HCT116 (cell line): Measurements from ENCODE around the gene SLC26A2. TPM values are rescaled to one million over a fixed set of nuclear protein-coding genes. Genes with fewer than 3 reads are reported as not detected.

ENCODE experiments used
- ATAC-seq: fragments of 200-7000 bp; cut with Tn5 transposase; 2 replicates; pipeline ENCODE4 v1.9.1; 2020; ENCODE audit warnings: mild to moderate bottlenecking, moderate library complexity
- BruUV-seq: library from RNA; stranded (reverse); fragments of 400-500 nt; replicated peaks from 2 replicates; lab custom pipeline; 2021; lab: Mats Ljungman, UMichigan
- CTCF ChIA-PET: fragments of 300-600 bp; sonication (Branson Sonifier 250); formaldehyde crosslinking; loops from one replicate; lab custom pipeline; 2021; ENCODE audit warnings: antibody characterized with exemption; lab: Charles Lee
- POLR2A ChIA-PET: fragments of 300-600, 350-600 bp; sonication (Branson Sonifier 250); formaldehyde crosslinking; loops from one replicate; lab custom pipeline; 2021; ENCODE audit warnings: antibody characterized with exemption; lab: Charles Lee
- RAD21 ChIA-PET, 2 experiments: fragments of 300-600 bp; sonication (Branson Sonifier 250); formaldehyde crosslinking; loops; one replicate each; lab custom pipeline; 2023; ENCODE audit warnings: low total read pairs in 2 of 2; ENCODE audit not compliant: uncharacterized antibody in 2 of 2, unreplicated experiment in 2 of 2, low non-redundant PET in 1 of 2; lab: Charles Lee
- DNase-seq: peaks from one replicate; pipeline ENCODE4 v3.0.0-alpha.2; 2010; ENCODE audit warnings: low read depth, low spot score
- H2AFZ ChIP-seq: fragments of 200-600 bp; shearing (Covaris generic), sonication (generic); 2 replicates; pipeline ENCODE4 v1.6.1; 2017; ENCODE audit warnings: low read depth, mixed run types, mixed read lengths, antibody characterized with exemption, low read length; ENCODE audit not compliant: poor library complexity, severe bottlenecking
- H3K27ac ChIP-seq: 2 replicates; pipeline ENCODE4 v1.5.1; 2012; ENCODE audit warnings: low read depth, low read length
- H3K27me3 ChIP-seq: fragments of 200-600 bp; sonication (generic); 2 replicates; pipeline ENCODE4 v1.6.1; 2016; ENCODE audit warnings: mixed run types, low read length, mixed read lengths; ENCODE audit not compliant: insufficient read depth
- H3K36me3 ChIP-seq, 2 experiments: fragments of 200-500 bp in 1 of 2; fragments of 200-600 bp in 1 of 2; sonication (Bioruptor generic) in 1 of 2; sonication (generic) in 1 of 2; 2 replicates each; pipeline versions ENCODE4 v1.5.1 to v1.6.1; 2014 to 2016; ENCODE audit warnings: low read length in 2 of 2, inconsistent platforms in 1 of 2, mixed read lengths in 1 of 2, mixed run types in 1 of 2; ENCODE audit not compliant: insufficient read depth in 2 of 2, control insufficient read depth in 1 of 2
- H3K4me1 ChIP-seq, 2 experiments: fragments of 200-600 bp in 1 of 2; sonication (generic) in 1 of 2; 2 replicates each; pipeline versions ENCODE4 v1.5.1 to v1.6.1; 2012 to 2017; ENCODE audit warnings: low read length in 2 of 2, inconsistent platforms in 1 of 2, mild to moderate bottlenecking in 1 of 2, mixed read lengths in 1 of 2, mixed run types in 1 of 2, moderate library complexity in 1 of 2; ENCODE audit not compliant: insufficient read depth in 2 of 2, control insufficient read depth in 1 of 2
- H3K4me2 ChIP-seq: fragments of 200-600 bp; sonication (generic); 2 replicates; pipeline ENCODE4 v1.6.1; 2017; ENCODE audit warnings: mixed run types, low read length, mixed read lengths
- H3K4me3 ChIP-seq, 2 experiments: fragments of 200-600 bp in 1 of 2; sonication (generic) in 1 of 2; replicated peaks in 1 of 2; 2 replicates each; pipeline ENCODE4 v1.5.1; 2011 to 2016; ENCODE audit warnings: low read length in 2 of 2, control low read depth in 1 of 2, low read depth in 1 of 2, mild to moderate bottlenecking in 1 of 2, mixed read lengths in 1 of 2, mixed run types in 1 of 2
- H3K79me2 ChIP-seq: fragments of 200-600 bp; sonication (generic); 2 replicates; pipeline ENCODE4 v1.6.1; 2017; ENCODE audit warnings: mild to moderate bottlenecking, mixed run types, low read length, moderate library complexity, mixed read lengths; ENCODE audit not compliant: insufficient read depth
- H3K9ac ChIP-seq: fragments of 200-600 bp; sonication (generic); 2 replicates; pipeline ENCODE4 v1.6.1; 2016; ENCODE audit warnings: low read length, mixed read lengths
- H3K9me2 ChIP-seq: fragments of 200-600 bp; sonication (generic), shearing (Covaris generic); 2 replicates; pipeline ENCODE4 v1.6.1; 2017; ENCODE audit warnings: mixed run types, mild to moderate bottlenecking, moderate library complexity; ENCODE audit not compliant: insufficient read depth
- H3K9me3 ChIP-seq, 2 experiments: fragments of 200-500 bp in 1 of 2; fragments of 200-600 bp in 1 of 2; sonication (Bioruptor generic) in 1 of 2; sonication (generic) in 1 of 2; 2 replicates each; pipeline ENCODE4 v1.6.1; 2014 to 2017; ENCODE audit warnings: low read length in 2 of 2, mixed read lengths in 2 of 2, inconsistent platforms in 1 of 2, low read depth in 1 of 2, mild to moderate bottlenecking in 1 of 2, mixed run types in 1 of 2, moderate library complexity in 1 of 2; ENCODE audit not compliant: control insufficient read depth in 1 of 2, insufficient read depth in 1 of 2
- H4K20me1 ChIP-seq: fragments of 200-600 bp; sonication (generic), shearing (Covaris generic); 2 replicates; pipeline ENCODE4 v1.6.1; 2017; ENCODE audit warnings: mixed run types, mild to moderate bottlenecking, moderate library complexity; ENCODE audit not compliant: insufficient read depth
- ATF3 ChIP-seq: IDR thresholded peaks from 2 replicates; pipeline ENCODE4 v1.6.1; 2012
- CBX3 ChIP-seq: IDR thresholded peaks from 2 replicates; pipeline ENCODE4 v1.6.1; 2012; ENCODE audit warnings: low read depth
- EGR1 ChIP-seq: IDR thresholded peaks from 2 replicates; pipeline ENCODE4 v1.6.1; 2012; ENCODE audit warnings: low read depth
- JUND ChIP-seq: IDR thresholded peaks from 2 replicates; pipeline ENCODE4 v1.6.1; 2012
- POLR2A ChIP-seq: IDR thresholded peaks from 2 replicates; pipeline ENCODE4 v1.7.0; 2011; ENCODE audit warnings: borderline replicate concordance; ENCODE audit not compliant: insufficient read depth, insufficient read length; ENCODE audit errors: extremely low read depth
- POLR2AphosphoS5 ChIP-seq: IDR thresholded peaks from 2 replicates; pipeline ENCODE4 v1.6.1; 2011; ENCODE audit warnings: mild to moderate bottlenecking, low read depth, low read length, moderate library complexity
- RAD21 ChIP-seq: IDR thresholded peaks from 2 replicates; pipeline ENCODE4 v1.6.1; 2012; ENCODE audit warnings: low read depth, mild to moderate bottlenecking
- SIN3A ChIP-seq: IDR thresholded peaks from 2 replicates; pipeline ENCODE4 v1.6.1; 2012; ENCODE audit warnings: low read depth
- ZBTB33 ChIP-seq: IDR thresholded peaks from 2 replicates; pipeline ENCODE4 v1.6.1; 2011; ENCODE audit warnings: mild to moderate bottlenecking, low read length, moderate library complexity; ENCODE audit not compliant: insufficient replicate concordance; ENCODE audit errors: extremely low read depth
- ZFX ChIP-seq: fragments of 450-650 bp; IDR thresholded peaks from 2 replicates; pipeline ENCODE4 v1.6.1; 2017
- intact Hi-C: fragments of 100-400 bp; cut with micrococcal nuclease; formaldehyde crosslinking; loops from 2 replicates; pipeline ENCODE4 v1.10.0; 2022
- total RNA-seq: library from RNA; stranded (reverse); gene quantifications from one replicate; pipeline ENCODE4 v1.2.1, GENCODE V29; 2021; ENCODE audit not compliant: unreplicated experiment

SLC26A2 gene
- total RNA-seq, 1 experiment from 2014 or later, result 7.8 TPM

GRCh38 chr5:149940941-149941644 is 19.5 kb upstream of the SLC26A2 start:
- ATAC-seq (no peak), DNase-seq (no peak)
- ChIA-PET RAD21 (interaction anchor here in 1 of 2 experiments (0.6 kb wide), 1 partner anchor 39 kb away, joined by 5 read pairs; no protein-coding TSS in a partner anchor), POLR2A (no interaction called here), CTCF (no interaction called here)
- TF ChIP-seq EGR1, result no peak
- no peak for TF ChIP-seq POLR2AphosphoS5
- no peak for TF ChIP-seq CBX3
- BruUV-seq, result no TSS peak
- no peak overlapping the region for H3K27ac ChIP-seq
- H2AFZ ChIP-seq, result no peak overlapping the region
- H3K79me2 ChIP-seq, result no peaks in the 10 kb centered on the region
- peaks cover 0 to 20% of the 10 kb centered on the region in 2 experiments; a peak in 3 of 4 replicates for H3K4me1 ChIP-seq
- no peak overlapping the region for H3K4me2 ChIP-seq
- intact Hi-C loops, result no loop called here
- H3K4me3 ChIP-seq, result no peak overlapping the region
- no peaks in the 10 kb centered on the region for H3K9me3 ChIP-seq
- no peaks in the 10 kb centered on the region for H4K20me1 ChIP-seq
- no peaks in the 10 kb centered on the region for H3K9me2 ChIP-seq
- H3K27me3 ChIP-seq, result no peaks in the 10 kb centered on the region
- no peaks in the 10 kb centered on the region for H3K36me3 ChIP-seq
- no peak overlapping the region for H3K9ac ChIP-seq

GRCh38 chr5:149941795-149942194 is 18.8 kb upstream of the SLC26A2 start:
- Histone ChIP-seq H3K79me2 (no peaks in the 10 kb centered on the region), H3K9ac (no peak overlapping the region), H3K4me3 (no peak overlapping the region), H3K9me3 (no peaks in the 10 kb centered on the region), H3K36me3 (no peaks in the 10 kb centered on the region), H2AFZ (no peak overlapping the region), H3K9me2 (no peaks in the 10 kb centered on the region), H3K4me2 (no peak overlapping the region), H3K27me3 (no peaks in the 10 kb centered on the region), H3K27ac (no peak overlapping the region), H4K20me1 (no peaks in the 10 kb centered on the region), H3K4me1 (peaks cover 0 to 20% of the 10 kb centered on the region in 2 experiments; a peak in 3 of 4 replicates)
- intact Hi-C loops, result no loop called here
- ChIA-PET RAD21 (no interaction called here), POLR2A (no interaction called here), CTCF (no interaction called here)
- ATAC-seq (no peak), DNase-seq (no peak)
- TF ChIP-seq ATF3 (no peak), RAD21 (no peak), JUND (no peak), ZBTB33 (no peak), POLR2A (no peak), ZFX (no peak), SIN3A (no peak)
- BruUV-seq, result no TSS peak
